Activated CD8-positive, alpha-beta memory T cell treated with anti-CD3 and anti-CD28 coated beads, Interleukin-2, amount 10 ng/mL, durations not matched to agents 7 days and 5 days (primary cell): ENCODE data around the gene NHLRC4. TPM values are rescaled to one million over a fixed set of nuclear protein-coding genes. Genes with fewer than 3 reads are reported as not detected.

Source experiments
- ATAC-seq: fragments of 150-1000 bp; cut with Tn5 transposase; one replicate; pipeline ENCODE4 v1.10.0; 2021; ENCODE audit warnings: moderate library complexity
- CTCF ChIA-PET: fragments of 350-600 bp; sonication (Branson Sonifier 250); formaldehyde crosslinking; loops from one replicate; lab custom pipeline; 2021; ENCODE audit warnings: antibody characterized with exemption; lab: Charles Lee
- DNase-seq: peaks from one replicate; pipeline ENCODE4 v3.0.0-alpha.2; 2020
- H3K27ac Mint-ChIP-seq: one replicate; pipeline ENCODE4 v1.8.0; 2021; ENCODE audit warnings: mild to moderate bottlenecking, mixed read lengths
- H3K27me3 Mint-ChIP-seq: one replicate; pipeline ENCODE4 v1.8.0; 2021; ENCODE audit warnings: mixed read lengths
- H3K36me3 Mint-ChIP-seq: one replicate; pipeline ENCODE4 v1.8.0; 2021; ENCODE audit warnings: mild to moderate bottlenecking, mixed read lengths
- H3K4me1 Mint-ChIP-seq: one replicate; pipeline ENCODE4 v1.8.0; 2021; ENCODE audit warnings: mixed read lengths
- H3K4me3 Mint-ChIP-seq: one replicate; pipeline ENCODE4 v1.8.0; 2021; ENCODE audit warnings: mild to moderate bottlenecking, moderate library complexity, mixed read lengths
- H3K9me3 Mint-ChIP-seq: one replicate; pipeline ENCODE4 v1.8.0; 2022; ENCODE audit warnings: low read depth, mixed read lengths
- total RNA-seq, 2 experiments: library from RNA; stranded (reverse); gene quantifications; one replicate each; pipeline ENCODE4 v1.2.3, GENCODE V29; 2021

The NHLRC4 gene
- total RNA-seq, 2 experiments from 2014 or later: 0.94 to 1.2 TPM

DNA sequence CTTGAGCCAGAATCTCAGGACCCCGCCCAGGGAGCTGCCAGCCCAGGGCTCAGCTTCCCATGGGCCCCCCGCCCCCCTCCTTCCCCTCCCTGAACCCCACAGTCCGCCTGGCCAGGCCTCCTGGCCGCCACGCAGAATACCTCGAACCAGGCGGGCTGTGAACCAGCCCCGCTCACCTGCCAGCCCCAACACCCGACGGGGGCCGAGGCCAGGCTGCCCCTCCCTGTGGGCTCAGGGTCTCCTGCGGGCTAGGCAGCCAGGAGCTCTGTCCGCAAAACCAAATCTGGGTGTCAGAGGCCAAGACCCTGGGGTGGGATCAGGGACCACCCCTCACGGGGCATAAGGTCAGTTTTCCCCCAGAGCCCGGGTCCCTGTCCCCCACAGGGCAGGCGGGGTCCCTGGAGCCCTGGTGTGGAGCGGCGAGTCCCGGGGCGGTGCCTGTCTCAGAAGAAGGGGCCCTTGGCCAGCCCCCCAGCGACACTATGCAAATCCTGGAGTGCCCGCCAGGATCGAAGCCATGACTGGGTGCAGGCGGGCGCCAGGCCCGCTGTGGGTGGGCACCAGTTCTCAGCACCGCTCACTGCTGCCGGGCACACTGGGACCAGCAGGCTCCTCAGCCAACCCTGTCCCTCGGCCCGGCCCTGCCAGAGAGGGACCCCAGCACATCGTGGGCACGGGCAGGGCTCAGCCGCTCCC lies 13.1 kb upstream of the NHLRC4 start:
- H3K27me3 Mint-ChIP-seq: peaks cover 4% of the 10 kb centered on the region
- no peaks in the 10 kb centered on the region for H3K36me3 Mint-ChIP-seq
- DNase-seq: no peak
- H3K4me1 Mint-ChIP-seq: no peaks in the 10 kb centered on the region
- CTCF ChIA-PET: no interaction called here
- no peak overlapping the region for H3K27ac Mint-ChIP-seq
- no peaks in the 10 kb centered on the region for H3K9me3 Mint-ChIP-seq
- H3K4me3 Mint-ChIP-seq: no peak overlapping the region
- ATAC-seq: no peak

DNA sequence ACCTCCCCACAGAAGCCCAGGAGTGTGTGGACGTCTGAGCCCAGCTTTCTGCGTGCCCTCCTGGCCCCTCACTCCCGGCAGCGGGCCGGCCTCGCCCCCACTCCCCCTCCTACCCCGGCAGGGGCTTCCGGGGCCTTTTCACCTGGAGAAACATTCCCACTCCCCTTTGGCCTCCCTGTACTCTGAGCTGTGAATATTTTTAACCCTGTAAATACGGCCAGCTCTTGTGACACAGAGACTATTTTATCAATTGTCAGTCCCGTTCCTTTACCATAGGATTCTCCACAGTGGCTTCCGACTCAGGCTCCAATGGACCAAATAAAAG lies 12.5 kb upstream of the NHLRC4 start:
- Mint-ChIP-seq H3K4me1 (no peaks in the 10 kb centered on the region), H3K9me3 (no peaks in the 10 kb centered on the region), H3K36me3 (no peaks in the 10 kb centered on the region), H3K27me3 (peaks cover 6% of the 10 kb centered on the region), H3K4me3 (no peak overlapping the region), H3K27ac (no peak overlapping the region)
- ATAC-seq (no peak), DNase-seq (no peak)
- CTCF ChIA-PET: no interaction called here

DNA sequence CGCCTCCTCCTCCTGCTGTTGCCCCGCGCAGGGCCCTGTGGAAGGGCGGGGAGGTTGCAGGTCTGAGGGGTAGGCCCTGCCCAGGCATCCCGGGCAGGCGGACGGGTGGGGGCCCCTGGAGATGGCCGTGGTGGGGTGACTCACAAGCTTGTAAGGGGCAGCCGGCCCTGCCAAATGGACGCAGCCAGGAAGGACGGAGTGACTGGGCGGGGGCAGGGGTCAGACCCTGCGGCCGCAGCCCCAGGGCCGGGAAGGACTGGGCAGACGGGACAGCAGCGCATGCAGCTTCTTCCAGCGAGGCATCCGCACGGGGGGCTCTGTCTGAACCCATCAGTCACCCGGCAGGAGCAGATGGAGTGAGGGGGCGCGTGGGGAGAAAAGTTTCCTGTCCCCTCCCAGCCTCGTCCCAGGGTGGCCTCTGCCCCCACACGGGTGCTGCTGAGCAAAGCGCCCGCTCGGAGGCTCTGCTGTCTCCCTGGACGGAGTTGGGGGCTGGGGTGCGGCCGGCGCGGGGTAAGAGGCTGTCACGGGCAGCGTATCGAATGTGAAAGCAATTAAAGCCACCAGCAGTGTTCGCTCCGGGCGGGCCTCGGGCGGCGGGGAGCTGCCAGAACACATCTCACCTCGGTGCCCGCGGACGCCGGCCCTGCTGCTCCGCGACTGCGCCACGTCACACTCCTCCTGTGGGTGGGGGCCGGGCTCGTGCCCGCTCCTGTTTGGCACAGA lies 12.0 kb upstream of the NHLRC4 start:
- H3K27ac Mint-ChIP-seq: no peak overlapping the region
- DNase-seq (no peak), ATAC-seq (no peak)
- no peak overlapping the region for H3K4me3 Mint-ChIP-seq
- CTCF ChIA-PET: no interaction called here
- no peaks in the 10 kb centered on the region for H3K9me3 Mint-ChIP-seq
- no peaks in the 10 kb centered on the region for H3K36me3 Mint-ChIP-seq
- peaks cover 8% of the 10 kb centered on the region for H3K27me3 Mint-ChIP-seq
- H3K4me1 Mint-ChIP-seq: no peaks in the 10 kb centered on the region

DNA sequence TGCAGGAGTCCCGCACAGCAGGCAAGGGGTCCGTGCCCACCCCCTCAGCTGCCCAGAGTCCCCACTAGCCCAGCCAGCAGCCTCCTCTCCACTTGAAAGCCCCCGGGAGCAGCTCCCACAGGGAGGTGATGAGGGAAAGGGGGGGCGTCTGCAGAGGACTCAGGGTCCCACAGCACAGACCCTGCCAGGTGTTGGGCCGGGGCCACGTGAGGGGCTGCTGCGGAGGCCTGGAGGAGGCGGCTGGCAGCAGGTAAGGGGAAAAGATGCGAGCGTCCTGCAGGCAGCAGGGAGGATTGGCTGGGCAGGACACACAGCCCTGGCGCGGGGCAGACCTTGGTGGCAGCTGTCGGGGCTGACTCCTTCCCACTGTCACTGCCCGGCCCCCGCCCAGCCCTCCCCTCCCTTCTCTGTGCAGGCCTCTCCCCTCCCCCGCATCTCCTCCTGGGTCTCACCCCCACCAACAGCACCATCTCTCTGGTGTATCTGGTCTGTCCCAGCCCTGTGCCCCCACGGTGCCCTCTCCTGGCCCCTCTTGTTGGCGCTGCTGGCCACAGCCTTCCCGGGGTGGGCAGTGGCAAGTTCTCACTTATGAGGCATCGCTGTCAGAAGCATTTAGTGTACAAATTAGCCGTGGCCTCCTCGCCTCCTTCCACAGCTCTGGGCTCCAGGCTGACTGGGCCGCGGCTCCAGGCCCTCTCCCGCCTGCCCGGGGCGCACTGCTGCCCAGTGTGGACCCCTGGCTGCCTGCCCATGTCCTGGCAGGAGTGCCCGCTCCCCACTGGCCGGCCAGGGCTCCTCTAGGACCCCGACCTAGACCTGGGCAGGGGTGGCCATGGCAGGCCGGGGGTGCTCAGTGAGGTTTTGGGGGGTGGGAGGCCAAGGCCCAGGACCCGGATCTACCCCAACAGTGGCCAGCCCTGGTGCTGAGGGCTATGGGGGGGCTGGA lies 11.0 kb upstream of the NHLRC4 start:
- CTCF ChIA-PET: no interaction called here
- no peaks in the 10 kb centered on the region for H3K4me1 Mint-ChIP-seq
- ATAC-seq: no peak
- DNase-seq: no peak
- H3K27me3 Mint-ChIP-seq: peaks cover 8% of the 10 kb centered on the region
- no peak overlapping the region for H3K27ac Mint-ChIP-seq
- H3K36me3 Mint-ChIP-seq: no peaks in the 10 kb centered on the region
- no peak overlapping the region for H3K4me3 Mint-ChIP-seq
- H3K9me3 Mint-ChIP-seq: no peaks in the 10 kb centered on the region

DNA sequence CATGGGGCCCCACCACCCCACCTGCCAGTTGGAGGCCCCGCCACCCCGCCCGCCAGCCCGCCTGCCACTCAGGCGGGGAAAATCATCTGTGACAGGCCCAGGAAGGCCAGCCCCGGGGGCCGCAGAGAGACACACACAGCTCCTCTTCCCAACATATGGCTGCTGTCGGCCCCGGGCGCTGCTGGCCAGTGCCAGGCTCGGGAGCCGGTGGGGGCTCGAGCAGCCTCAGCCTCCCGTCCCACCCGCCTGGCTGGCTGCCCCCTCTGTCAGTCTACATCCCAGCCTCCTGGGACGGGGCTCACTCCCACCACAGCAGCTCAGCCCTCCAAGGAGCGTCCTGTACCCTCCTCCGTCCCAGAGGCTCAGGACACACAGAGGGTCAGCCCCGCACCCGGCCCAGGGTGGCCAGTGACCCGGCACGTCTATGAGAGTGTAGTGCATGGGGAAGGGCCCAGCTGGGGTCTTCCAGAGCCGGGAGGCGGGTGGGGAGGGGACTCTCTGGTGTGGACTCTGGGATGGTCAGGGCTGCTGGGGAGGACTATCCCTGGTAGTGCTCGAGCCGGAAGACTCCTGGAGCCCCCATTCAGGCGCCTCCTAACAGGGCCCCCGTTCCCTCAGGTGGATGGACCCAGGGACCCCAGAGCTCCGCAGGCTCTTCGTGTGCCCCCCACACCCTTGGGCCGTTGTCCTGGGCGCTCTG lies 10.2 kb upstream of the NHLRC4 start:
- H3K9me3 Mint-ChIP-seq: no peaks in the 10 kb centered on the region
- no peak overlapping the region for H3K4me3 Mint-ChIP-seq
- no peak for DNase-seq
- H3K27ac Mint-ChIP-seq: no peak overlapping the region
- peaks cover 13% of the 10 kb centered on the region for H3K27me3 Mint-ChIP-seq
- no peak for ATAC-seq
- no peaks in the 10 kb centered on the region for H3K36me3 Mint-ChIP-seq
- CTCF ChIA-PET: no interaction called here
- H3K4me1 Mint-ChIP-seq: no peaks in the 10 kb centered on the region

DNA sequence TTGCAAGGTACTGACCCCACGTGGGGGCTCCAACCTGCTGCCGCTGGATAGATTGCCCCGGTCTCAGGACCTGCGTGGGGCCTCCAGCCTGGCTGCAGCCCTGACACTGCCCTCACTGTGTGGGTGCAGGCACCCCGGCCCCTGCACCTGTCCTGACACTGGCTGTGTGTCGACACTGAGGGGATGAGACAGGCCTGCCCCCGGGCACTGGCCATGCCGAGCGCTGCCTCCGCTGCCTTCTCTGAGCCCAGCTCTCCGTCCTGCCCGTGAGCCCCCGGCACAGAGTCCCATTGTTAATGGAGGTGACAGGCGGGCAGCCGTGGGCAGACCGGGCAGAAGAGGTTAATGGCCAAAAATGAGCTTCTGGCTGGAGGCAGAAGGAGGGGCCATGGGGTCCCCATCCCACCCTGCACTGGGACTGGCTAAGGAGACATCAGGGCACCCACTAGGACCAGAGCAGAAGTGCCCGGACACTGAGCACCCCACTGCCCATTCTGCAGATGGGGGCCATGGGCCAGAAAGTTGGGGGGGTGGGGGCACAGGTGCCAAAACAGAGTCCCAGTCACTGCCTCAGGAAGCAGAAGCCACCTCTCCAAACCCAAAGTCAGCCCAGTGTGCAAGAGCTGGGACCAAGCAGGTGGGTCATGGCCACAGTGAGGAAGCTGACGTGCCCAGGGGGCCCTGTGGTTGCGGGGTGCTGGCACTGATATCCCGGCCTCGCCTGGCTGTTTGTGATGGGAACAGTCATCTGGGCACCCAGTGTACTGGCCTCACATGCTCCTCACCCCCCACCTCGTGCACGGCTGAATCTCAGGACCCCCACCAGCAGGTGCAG lies 9.1 kb upstream of the NHLRC4 start:
- Mint-ChIP-seq H3K9me3 (no peaks in the 10 kb centered on the region), H3K4me1 (no peaks in the 10 kb centered on the region), H3K36me3 (no peaks in the 10 kb centered on the region), H3K27ac (no peak overlapping the region), H3K4me3 (no peak overlapping the region), H3K27me3 (peaks cover 17% of the 10 kb centered on the region)
- CTCF ChIA-PET: interaction anchor here (1.3 kb wide), 1 partner anchor 13 kb away, joined by 5 read pairs; no protein-coding TSS in a partner anchor
- no peak for ATAC-seq
- no peak for DNase-seq

DNA sequence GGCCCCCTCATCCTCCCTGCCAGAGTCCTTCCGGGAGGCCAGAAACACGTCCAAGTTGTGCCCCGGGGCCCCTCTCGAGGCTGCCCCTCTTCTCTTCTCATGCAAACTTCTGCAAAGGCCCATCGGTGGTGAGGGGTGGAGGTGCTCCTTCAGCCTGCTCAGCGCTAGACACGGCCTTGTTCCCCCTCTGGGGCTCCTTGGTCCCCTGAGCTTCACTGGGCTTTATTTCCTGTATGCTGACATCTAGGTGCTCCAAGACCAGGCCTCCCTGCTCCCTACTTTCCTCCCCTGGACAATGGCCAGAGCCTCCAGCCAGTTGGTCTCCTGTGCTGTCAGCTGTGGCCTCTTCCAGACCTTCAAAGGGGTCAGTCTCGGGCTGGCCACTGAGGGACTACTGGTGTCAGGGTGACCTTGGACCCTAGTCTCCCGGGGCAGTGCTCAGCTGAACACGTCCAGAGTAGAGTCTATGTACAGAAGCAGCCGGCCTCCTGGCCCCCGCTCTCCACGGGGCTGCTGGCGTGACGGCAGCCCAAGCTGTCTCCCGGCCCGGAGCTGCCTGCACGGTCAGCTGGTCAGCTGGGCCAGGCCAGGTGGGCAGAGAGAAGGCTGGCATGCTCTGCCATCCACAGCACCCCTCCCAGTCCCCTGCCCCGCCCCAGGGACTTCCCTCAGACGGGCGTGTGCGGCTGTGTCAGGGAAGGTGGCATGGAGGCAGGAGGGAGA lies 8.3 kb upstream of the NHLRC4 start:
- no peaks in the 10 kb centered on the region for H3K9me3 Mint-ChIP-seq
- H3K4me1 Mint-ChIP-seq: no peaks in the 10 kb centered on the region
- H3K4me3 Mint-ChIP-seq: no peak overlapping the region
- no peak overlapping the region for H3K27ac Mint-ChIP-seq
- DNase-seq (no peak), ATAC-seq (no peak)
- CTCF ChIA-PET: interaction anchor here (1.3 kb wide), 1 partner anchor 12 kb away, joined by 5 read pairs; no protein-coding TSS in a partner anchor
- H3K36me3 Mint-ChIP-seq: no peaks in the 10 kb centered on the region
- H3K27me3 Mint-ChIP-seq: peaks cover 17% of the 10 kb centered on the region

DNA sequence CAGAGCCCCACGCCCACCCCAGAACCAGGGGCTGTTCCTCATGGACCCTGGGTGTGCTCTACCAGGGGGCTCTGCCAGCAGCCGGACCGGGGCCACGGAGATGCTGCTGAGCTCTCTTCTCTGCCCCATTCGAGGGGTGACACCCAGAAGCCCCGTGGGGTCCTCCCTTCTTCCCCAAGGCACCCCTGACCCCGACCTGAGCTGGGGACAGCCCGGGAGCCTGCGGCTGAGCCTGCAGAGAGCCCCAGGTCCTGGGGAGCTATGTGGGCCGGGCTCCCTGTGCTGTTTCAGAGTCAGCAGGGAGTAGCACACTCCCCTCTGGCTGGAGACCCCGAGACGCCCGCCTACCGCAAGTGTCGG lies 7.8 kb upstream of the NHLRC4 start:
- Mint-ChIP-seq H3K27me3 (peaks cover 17% of the 10 kb centered on the region), H3K4me3 (no peak overlapping the region), H3K36me3 (no peaks in the 10 kb centered on the region), H3K9me3 (no peaks in the 10 kb centered on the region), H3K27ac (no peak overlapping the region), H3K4me1 (no peaks in the 10 kb centered on the region)
- ATAC-seq (no peak), DNase-seq (no peak)
- CTCF ChIA-PET: interaction anchor here (1.3 kb wide), 1 partner anchor 12 kb away, joined by 5 read pairs; no protein-coding TSS in a partner anchor

DNA sequence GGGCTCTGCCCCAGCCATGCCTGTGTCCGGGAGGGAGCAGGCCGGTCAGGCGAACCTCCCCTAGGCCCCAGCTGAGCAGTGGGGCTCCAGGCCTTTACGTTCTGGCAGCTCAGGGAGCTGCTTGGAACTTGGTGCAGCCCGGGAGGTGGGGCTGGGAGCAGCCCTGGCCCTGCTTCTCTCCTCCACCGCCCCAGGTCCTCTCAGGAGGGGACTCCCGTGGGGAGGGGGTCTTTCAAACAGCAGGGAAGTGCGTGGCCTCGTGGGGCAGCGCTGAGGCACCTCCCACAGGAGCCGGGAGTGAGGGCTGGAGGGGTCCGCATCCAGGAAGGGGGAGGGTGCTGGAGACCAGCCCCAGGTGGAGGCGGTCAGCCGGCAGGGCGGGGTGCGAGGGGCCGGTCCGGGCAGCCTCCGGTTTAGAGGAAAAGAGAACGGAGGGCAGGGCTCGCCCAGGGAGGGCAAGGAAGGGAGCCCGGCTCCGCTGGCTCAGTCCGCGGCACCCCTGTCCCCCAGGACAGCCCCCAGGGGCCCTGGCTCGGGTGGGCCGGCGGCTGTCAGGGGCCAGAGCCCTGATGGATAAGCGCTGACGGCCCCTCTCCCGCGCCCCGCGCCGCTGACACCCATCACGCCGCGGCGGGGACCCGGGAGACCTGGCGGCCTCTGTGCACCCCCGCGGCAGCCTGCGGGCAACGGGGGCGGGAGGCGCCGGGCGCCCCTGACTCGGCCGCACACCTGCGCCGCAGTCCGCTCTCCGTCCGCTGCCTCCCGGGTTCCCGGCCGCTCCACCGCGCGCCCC lies 7.2 kb upstream of the NHLRC4 start:
- H3K27ac Mint-ChIP-seq: no peak overlapping the region
- H3K27me3 Mint-ChIP-seq: peaks cover 17% of the 10 kb centered on the region
- DNase-seq (no peak), ATAC-seq (no peak)
- CTCF ChIA-PET: interaction anchor here (1.3 kb wide), 1 partner anchor 11 kb away, joined by 5 read pairs; no protein-coding TSS in a partner anchor
- H3K9me3 Mint-ChIP-seq: no peaks in the 10 kb centered on the region
- H3K4me1 Mint-ChIP-seq: no peaks in the 10 kb centered on the region
- H3K36me3 Mint-ChIP-seq: no peaks in the 10 kb centered on the region
- H3K4me3 Mint-ChIP-seq: no peak overlapping the region

DNA sequence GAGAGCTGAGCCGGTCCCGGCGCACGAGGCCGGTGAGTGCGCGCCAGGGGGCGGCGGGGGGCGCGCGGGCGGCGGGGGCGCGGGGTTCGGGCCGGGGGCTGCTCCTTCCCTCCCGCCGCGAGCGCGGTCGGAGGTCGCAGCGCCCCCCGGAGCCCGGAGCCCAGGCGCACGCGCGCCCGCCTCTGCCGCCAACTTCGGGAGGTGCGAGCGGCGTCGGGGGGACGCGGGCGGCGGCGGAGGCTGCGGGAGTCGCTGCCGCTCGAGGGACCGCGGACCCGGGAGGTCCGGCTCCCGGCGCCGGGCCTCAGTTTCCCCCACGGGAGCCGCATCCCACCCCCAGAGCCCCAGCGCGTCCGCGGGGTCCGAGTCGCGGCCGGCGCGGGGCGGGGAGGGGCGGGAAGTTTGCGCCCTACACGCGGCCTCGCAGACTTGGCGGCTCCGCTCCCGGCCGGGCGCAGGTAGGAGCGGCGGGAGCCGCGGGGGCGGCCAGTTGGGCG lies 6.6 kb upstream of the NHLRC4 start, which contains the start of gene PRR35:
TSS of gene PRR35 (plus strand) at position 191 of the 497 bp plus-strand sequence. CDS start 2,901 bp downstream, outside the sequence.
- Mint-ChIP-seq H3K4me3 (no peak within 1 kb of the TSS), H3K36me3 (no peaks in the 10 kb centered on the region), H3K27me3 (peaks cover 17% of the 10 kb centered on the region), H3K27ac (no peak within 1 kb of the TSS), H3K4me1 (no peaks in the 10 kb centered on the region), H3K9me3 (no peaks in the 10 kb centered on the region)
- ATAC-seq (no peak), DNase-seq (no peak)
- CTCF ChIA-PET: no interaction called here

DNA sequence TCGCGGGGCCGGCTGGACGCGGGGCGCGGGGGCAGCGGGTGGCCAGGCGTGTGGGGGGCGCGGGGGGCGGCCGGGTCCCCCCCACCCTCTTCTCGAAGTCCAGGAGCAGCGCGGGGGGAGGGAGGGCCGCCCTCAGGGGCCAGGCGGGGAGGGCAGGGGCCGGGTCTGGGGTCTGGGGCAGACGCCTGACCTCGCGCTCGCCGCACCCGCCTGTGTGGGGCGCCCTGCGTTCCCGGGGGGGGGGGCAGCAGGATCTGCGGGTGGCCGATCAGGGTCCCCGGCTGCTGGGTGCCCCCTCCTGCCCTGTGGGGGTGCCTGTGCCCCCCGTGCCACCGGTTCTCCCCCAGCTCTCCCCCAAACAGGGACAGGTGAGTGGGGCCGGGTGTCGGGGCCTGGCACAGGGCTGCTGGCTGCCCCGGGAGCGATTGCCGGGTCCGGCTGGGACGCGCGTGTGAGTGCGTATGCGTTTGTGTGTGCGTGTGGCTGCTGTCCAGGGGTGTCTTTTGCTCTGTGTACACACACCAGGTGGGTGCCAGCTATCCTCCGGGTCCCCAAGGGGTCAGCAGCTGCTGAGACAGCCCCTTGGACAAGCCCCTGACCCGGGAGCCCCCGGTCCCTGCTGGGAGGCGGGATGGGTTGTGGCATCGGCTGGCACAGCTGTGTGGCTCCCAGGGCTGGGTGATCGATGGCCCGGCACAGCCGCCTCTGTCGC lies 5.9 kb upstream of the NHLRC4 start:
- no peak overlapping the region for H3K4me3 Mint-ChIP-seq
- H3K4me1 Mint-ChIP-seq: no peaks in the 10 kb centered on the region
- ATAC-seq (no peak), DNase-seq (no peak)
- CTCF ChIA-PET: no interaction called here
- H3K27ac Mint-ChIP-seq: no peak overlapping the region
- H3K9me3 Mint-ChIP-seq: no peaks in the 10 kb centered on the region
- peaks cover 17% of the 10 kb centered on the region for H3K27me3 Mint-ChIP-seq
- no peaks in the 10 kb centered on the region for H3K36me3 Mint-ChIP-seq
